ENCODE data around the gene PHC2.
A peak's percentile ranks its signal among the peaks of the same experiment; 100 is the strongest.

Gene PHC2

DNA sequence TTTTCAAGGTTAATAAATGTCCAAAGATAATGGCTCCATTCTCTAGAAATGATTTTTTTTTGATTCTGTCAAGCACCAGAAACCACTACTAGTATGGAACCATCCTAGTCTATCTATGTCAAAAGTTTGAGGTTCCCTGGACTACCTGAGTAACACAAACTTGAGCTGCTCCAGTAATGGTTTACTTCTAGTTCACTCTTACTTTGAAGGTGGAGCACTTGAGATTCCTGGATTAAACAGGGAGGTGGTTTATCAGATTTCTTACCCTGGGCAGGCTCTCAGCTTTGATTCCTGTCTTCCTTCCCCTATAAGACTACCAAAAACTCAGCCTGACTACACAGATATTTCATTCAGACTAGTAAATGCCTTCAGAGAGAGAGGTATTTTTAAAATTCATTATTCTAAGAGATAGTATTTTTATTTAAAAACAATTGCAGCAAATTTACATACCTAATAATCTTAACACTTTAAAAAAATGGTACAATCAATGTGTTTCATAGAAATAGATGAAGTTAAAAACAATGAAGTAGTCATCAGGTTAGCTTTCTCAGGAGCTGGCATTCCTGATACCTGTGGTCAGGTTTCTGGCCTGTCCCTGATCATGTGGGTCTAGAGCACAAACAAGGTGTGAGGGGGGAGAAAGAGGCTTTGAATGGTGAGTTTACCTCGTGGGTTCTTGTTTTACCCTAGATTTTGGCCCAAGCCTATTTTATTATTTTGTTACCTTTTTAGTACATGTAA is 23.4 kb downstream of the PHC2 start:
- no peak for FAIRE-seq
- DNase-seq (ENCODE audit: insufficient read length, low spot score): no peak
- TF ChIP-seq POLR2A (IDR thresholded peaks at IDR 0.05; ENCODE audit: low read depth, low read length) (no peak), SPI1 (IDR thresholded peaks at IDR 0.05; ENCODE audit: low read depth, low read length) (no peak), POLR2AphosphoS5 (IDR thresholded peaks at IDR 0.05; ENCODE audit: low read depth, low read length) (no peak), TAF1 (IDR thresholded peaks at IDR 0.05; ENCODE audit: low read depth, low read length) (no peak)

DNA sequence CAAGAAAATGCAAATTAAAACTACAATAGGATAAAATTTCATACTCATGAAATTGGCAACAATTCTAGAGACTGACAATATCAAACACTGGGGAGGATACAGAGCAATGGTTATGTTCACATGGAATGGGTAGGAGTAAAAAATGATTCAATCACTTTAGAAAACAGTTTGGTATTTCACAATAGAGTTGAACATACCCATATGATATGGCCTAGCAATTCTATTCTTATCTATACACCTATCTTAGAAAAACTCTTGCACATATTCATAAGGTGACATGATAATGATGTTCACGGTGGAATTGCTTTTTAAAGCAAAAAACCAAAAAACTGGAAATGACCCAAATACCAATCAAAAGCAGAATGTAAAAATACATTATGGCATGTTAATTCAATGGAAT is 28.7 kb downstream of the PHC2 start:
- no peak for DNase-seq (ENCODE audit: insufficient read length, low spot score)
- FAIRE-seq: no peak
- TF ChIP-seq TAF1 (IDR thresholded peaks at IDR 0.05; ENCODE audit: low read depth, low read length) (no peak), POU2F2 (IDR thresholded peaks at IDR 0.05; ENCODE audit: low read depth, low read length) (no peak), PAX5 (IDR thresholded peaks at IDR 0.05; ENCODE audit: insufficient read depth, low read length, severe bottlenecking) (no peak), POLR2A (IDR thresholded peaks at IDR 0.05; ENCODE audit: low read depth, low read length) (no peak), POLR2AphosphoS5 (IDR thresholded peaks at IDR 0.05; ENCODE audit: low read depth, low read length) (no peak)

DNA sequence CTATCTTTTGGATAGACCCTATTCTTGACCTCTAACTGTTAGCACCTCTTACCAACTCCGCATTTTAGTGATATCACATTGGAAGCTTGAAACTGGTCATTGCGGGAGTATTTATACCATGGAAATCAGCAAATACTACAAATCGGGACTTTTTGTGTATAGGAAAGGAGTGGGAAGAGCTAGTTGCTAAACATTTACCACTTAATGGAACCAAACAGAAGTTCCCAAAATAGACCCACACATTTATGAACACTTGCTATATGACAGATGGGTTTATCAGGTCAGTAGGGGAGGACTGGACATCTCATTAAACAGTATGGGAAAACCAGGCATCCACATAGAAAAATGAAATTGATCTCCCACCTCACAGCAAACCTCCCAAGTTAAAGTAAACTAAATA is 29.4 kb downstream of the PHC2 start:
- no peak for FAIRE-seq
- no peak for DNase-seq (ENCODE audit: insufficient read length, low spot score)

DNA sequence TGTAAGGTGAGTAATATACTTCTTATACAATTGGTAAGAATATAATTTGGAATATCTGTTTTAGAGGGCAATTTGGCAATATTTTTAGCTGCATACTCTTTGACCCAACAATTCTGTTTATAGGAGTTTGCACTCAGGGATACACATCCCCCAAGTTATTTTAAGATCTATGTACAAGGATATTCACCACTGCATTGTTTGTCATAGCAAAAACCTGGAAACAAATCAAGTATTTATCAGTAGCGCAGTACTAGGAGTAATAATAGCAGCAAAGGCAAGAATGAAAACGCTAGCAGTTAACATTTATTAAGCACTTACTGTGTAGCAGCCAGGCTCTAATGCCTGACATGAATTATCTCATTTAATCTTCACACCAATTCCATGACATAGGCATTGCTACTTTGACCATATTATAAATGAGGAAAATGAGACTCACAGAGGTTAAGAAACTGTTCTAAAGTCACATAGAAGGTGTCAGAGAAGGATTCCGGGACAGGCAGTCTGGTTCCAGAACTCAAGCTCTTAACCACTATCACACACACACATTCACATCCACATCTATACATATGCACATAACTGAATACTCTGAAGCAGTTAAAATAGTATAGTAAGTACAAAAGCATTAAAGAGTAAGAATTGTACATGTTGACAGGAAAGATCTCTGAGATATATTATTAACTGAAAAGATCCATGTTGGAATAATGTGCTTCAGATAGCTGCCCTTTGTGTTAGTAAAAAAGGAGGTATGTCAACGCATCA is 30.6 kb downstream of the PHC2 start:
- no peak for FAIRE-seq
- TF ChIP-seq PAX5 (IDR thresholded peaks at IDR 0.05; ENCODE audit: insufficient read depth, low read length, severe bottlenecking): no peak
- no peak for TF ChIP-seq POLR2A (IDR thresholded peaks at IDR 0.05; ENCODE audit: low read depth, low read length)
- no peak for TF ChIP-seq POU2F2 (IDR thresholded peaks at IDR 0.05; ENCODE audit: low read depth, low read length)
- no peak for TF ChIP-seq POLR2AphosphoS5 (IDR thresholded peaks at IDR 0.05; ENCODE audit: low read depth, low read length)
- no peak for TF ChIP-seq SPI1 (IDR thresholded peaks at IDR 0.05; ENCODE audit: low read depth, low read length)
- no peak for TF ChIP-seq TAF1 (IDR thresholded peaks at IDR 0.05; ENCODE audit: low read depth, low read length)
- DNase-seq (ENCODE audit: insufficient read length, low spot score): no peak

More for the DNA sequence above, 29.4 kb downstream of the PHC2 start:
- TF ChIP-seq POLR2A (IDR thresholded peaks at IDR 0.05; ENCODE audit: low read depth, low read length) (no peak), PAX5 (IDR thresholded peaks at IDR 0.05; ENCODE audit: insufficient read depth, low read length, severe bottlenecking) (no peak), TAF1 (IDR thresholded peaks at IDR 0.05; ENCODE audit: low read depth, low read length) (no peak), POLR2AphosphoS5 (IDR thresholded peaks at IDR 0.05; ENCODE audit: low read depth, low read length) (no peak), SPI1 (IDR thresholded peaks at IDR 0.05; ENCODE audit: low read depth, low read length) (no peak), POU2F2 (IDR thresholded peaks at IDR 0.05; ENCODE audit: low read depth, low read length) (no peak)

DNA sequence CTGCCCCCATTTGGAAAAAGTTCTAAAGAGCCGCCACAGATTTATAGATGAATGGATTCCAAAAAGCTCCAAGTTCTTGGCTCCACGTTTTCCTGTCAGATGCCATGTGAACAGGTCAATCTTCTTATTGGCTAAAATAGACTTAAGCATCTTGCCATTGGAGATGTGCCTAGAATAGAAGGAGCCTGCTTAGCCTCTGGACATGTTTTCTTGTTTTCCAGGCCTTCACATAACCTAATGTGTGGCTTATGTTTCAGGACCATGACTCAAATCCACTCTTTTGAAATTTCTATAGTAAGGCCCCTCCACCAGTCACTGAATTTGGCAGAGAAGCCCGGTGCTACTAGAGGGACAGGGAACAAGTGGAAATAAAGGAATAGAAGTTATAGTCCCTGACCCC is 31.5 kb downstream of the PHC2 start:
- no peak for FAIRE-seq
- no peak for TF ChIP-seq SPI1 (IDR thresholded peaks at IDR 0.05; ENCODE audit: low read depth, low read length)
- TF ChIP-seq PAX5 (IDR thresholded peaks at IDR 0.05; ENCODE audit: insufficient read depth, low read length, severe bottlenecking): no peak
- TF ChIP-seq TAF1 (IDR thresholded peaks at IDR 0.05; ENCODE audit: low read depth, low read length): no peak
- TF ChIP-seq POU2F2 (IDR thresholded peaks at IDR 0.05; ENCODE audit: low read depth, low read length): no peak
- no peak for TF ChIP-seq POLR2AphosphoS5 (IDR thresholded peaks at IDR 0.05; ENCODE audit: low read depth, low read length)
- TF ChIP-seq POLR2A (IDR thresholded peaks at IDR 0.05; ENCODE audit: low read depth, low read length): no peak

DNA sequence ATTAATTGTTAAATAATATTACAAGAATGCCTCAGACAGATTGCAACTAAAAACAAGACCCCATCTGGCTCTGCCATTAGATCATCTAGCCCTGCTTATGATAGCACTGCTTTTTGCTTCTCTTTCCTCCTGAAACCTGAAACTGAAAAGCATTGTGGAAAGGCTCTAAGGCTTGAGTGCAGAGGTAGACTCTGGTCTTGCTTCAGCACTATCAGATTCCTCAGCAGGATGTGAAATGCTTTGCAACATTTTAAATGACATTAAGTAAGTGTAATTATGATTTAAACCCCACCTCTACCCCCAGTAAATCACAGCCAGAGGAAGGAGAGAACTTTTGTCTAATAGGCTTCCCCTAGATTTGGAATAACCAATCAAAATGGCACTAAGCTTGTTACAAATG is 32.9 kb downstream of the PHC2 start:
- DNase-seq (ENCODE audit: insufficient read length, low spot score) (no peak), FAIRE-seq (peak; percentile 20)
- TF ChIP-seq POU2F2 (IDR thresholded peaks at IDR 0.05; ENCODE audit: low read depth, low read length): no peak

More for the DNA sequence above, 31.5 kb downstream of the PHC2 start:
- DNase-seq (ENCODE audit: insufficient read length, low spot score): no peak

DNA sequence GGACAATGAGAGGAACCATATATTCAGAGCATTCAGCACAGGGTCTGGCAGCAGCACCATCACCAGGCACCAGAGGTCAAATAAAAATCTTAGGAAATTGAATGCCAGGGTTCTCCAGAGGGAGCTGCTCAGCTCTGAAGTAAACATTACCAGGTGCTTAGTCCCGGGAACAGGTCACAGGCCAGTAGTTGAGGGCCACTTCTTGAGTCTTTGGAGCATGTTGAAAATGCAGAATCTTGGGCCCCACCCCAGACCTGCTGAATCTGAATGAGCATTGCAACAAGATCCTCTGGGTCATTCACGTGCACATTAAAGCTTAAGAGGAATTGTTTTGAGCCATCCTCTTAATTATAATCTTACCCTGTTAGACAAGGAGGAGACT is 33.8 kb downstream of the PHC2 start:
- TF ChIP-seq POLR2A (IDR thresholded peaks at IDR 0.05; ENCODE audit: low read depth, low read length) (no peak), SPI1 (IDR thresholded peaks at IDR 0.05; ENCODE audit: low read depth, low read length) (no peak), TAF1 (IDR thresholded peaks at IDR 0.05; ENCODE audit: low read depth, low read length) (no peak), PAX5 (IDR thresholded peaks at IDR 0.05; ENCODE audit: insufficient read depth, low read length, severe bottlenecking) (no peak), POLR2AphosphoS5 (IDR thresholded peaks at IDR 0.05; ENCODE audit: low read depth, low read length) (no peak), POU2F2 (IDR thresholded peaks at IDR 0.05; ENCODE audit: low read depth, low read length) (no peak)
- FAIRE-seq (peak; percentile 40), DNase-seq (ENCODE audit: insufficient read length, low spot score) (no peak)

DNA sequence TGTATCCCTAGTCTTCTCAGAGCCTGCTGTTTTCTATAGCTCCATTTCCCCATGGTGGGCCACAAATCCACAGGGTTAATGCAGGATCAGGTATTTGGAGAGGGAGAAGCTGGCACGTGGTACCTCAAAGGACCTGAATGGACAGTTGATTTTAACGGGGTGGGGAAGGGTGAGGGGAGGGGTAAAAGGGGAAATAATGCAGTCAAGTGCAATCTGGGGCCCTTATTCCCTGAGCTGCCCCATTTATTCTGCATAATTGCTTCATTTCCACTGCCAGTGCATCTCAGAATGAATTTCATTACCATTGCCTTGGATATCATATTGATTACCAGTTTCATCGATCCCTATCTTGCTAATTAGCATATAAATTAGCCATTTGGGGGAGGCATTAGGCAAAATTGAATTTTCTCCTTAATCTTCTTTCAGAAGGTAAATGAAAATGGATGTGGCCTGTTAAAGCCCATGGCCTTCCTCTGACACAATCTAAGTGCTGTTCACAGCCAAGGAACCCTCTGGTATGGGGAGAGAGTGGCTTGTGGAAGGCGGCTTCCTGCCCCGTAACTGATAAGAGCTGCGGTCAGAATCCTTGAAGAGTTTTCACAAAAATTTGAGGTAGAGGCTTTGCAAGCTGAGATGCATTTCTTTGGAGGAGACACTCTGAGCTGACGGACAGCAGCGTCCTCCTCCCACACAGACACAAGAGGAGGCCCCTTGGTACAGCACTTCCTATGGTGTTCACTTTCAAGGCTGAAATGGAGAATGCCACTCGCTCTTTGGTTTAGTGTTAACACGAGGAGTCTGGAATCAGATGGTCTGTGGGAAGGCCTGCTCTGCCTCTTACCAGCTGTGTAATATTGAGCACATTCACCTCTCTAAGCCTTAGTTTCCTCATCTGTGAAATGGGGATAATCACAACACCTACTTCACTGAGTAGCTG is 34.4 kb downstream of the PHC2 start:
- FAIRE-seq (peak; percentile 56), DNase-seq (ENCODE audit: insufficient read length, low spot score) (no peak)
- TF ChIP-seq TAF1 (IDR thresholded peaks at IDR 0.05; ENCODE audit: low read depth, low read length) (no peak), SPI1 (IDR thresholded peaks at IDR 0.05; ENCODE audit: low read depth, low read length) (0 out of 2 replicates have a peak, but pooled peaks have one; percentile 2)

DNA sequence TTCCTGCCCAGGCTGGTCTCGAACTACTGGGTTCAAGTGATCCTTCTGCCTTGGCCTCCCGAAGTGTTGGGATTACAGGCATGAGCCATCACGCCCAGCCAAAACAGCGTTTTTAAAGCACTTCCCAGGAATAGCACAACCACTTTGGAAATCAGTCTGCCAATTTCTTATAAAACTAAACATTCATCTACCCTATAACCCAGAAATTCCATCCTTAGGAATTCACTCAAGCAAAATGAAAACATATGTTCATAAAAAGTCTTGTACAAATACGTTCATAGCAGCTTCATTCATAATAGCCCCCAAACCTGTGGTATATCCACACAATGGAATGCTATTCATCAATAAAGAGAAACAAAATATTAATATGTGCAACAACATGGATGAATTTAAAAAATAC is 36.1 kb downstream of the PHC2 start:
- TF ChIP-seq TAF1 (IDR thresholded peaks at IDR 0.05; ENCODE audit: low read depth, low read length) (no peak), POU2F2 (IDR thresholded peaks at IDR 0.05; ENCODE audit: low read depth, low read length) (no peak), PAX5 (IDR thresholded peaks at IDR 0.05; ENCODE audit: insufficient read depth, low read length, severe bottlenecking) (no peak), POLR2AphosphoS5 (IDR thresholded peaks at IDR 0.05; ENCODE audit: low read depth, low read length) (no peak), SPI1 (IDR thresholded peaks at IDR 0.05; ENCODE audit: low read depth, low read length) (no peak), POLR2A (IDR thresholded peaks at IDR 0.05; ENCODE audit: low read depth, low read length) (no peak)
- no peak for FAIRE-seq
- no peak for DNase-seq (ENCODE audit: insufficient read length, low spot score)
